ENCODE data around the gene C2orf78. TPM values are rescaled to one million over a fixed set of nuclear protein-coding genes. Genes with fewer than 3 reads are reported as not detected.

The C2orf78 gene
- polyA plus RNA-seq, 4 donors, result not detected

DNA sequence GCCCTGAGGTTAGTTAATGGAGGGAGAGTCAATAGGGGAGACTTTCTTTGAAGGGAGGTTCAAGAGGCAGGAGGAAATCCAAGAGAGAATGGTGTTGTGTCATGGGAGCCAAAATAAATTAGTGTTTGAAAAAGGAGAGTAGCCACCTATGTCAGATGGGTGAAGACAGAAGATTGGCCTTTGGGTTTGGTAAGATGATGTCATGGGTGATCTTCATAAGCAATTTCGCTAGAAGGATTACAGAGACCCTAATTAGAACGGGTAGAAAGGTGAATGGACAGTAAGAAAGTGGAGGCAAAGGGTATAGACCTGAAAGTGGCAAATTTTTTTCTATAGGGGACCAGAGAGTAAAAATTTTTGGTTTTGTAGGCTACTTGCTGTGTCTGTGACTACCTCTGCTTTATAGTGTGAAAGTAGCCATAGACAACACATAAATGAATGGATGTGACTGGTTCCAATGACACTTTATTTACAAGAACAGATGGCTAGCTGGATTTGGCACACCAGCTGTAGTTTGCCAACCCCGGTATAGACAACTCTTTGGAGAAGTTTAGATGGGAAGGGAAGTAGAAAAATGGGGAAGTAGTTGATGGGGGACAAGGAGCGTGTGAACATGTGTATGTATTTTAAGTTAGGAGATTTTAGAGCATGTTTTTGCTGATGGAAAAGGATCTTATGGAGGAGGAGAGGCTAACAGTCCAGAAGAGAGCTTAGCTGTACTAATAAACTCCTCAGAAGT is 54.0 kb downstream of the C2orf78 start:
- DNase-seq (ENCODE audit: low read depth in 4 of 4, low spot score in 3 of 4), result no peak

DNA sequence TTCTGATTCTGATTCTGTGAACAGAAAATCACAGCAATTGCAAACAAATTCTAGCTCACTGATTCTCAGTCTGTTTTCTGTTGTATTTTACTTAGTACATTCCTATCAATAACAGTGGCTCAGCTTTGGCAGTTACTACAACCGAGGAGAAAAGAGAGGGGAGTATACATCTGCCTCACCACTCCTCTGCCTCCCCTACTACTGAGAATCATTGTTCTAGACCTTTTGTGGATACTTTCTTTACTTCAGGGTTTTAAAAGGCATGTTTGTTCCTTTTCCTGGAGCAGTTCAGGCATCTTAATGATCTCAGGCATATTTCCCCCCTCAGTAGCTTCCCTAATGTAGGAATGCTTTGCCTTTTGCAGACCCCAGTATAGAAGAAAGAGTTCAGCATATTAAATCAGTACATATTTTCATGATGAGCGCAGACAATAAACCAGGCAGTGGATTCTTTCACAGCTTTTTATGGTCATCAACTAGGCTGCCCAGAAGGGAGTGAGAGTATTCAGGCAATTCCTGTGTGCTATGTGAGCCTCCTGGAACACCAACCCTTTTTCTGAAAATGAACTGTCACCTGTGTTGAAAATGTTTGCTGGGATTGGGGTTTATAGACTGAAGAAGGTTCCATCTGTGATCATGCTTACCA is 55.0 kb downstream of the C2orf78 start:
- no peak for DNase-seq (ENCODE audit: low read depth in 4 of 4, low spot score in 3 of 4)

DNA sequence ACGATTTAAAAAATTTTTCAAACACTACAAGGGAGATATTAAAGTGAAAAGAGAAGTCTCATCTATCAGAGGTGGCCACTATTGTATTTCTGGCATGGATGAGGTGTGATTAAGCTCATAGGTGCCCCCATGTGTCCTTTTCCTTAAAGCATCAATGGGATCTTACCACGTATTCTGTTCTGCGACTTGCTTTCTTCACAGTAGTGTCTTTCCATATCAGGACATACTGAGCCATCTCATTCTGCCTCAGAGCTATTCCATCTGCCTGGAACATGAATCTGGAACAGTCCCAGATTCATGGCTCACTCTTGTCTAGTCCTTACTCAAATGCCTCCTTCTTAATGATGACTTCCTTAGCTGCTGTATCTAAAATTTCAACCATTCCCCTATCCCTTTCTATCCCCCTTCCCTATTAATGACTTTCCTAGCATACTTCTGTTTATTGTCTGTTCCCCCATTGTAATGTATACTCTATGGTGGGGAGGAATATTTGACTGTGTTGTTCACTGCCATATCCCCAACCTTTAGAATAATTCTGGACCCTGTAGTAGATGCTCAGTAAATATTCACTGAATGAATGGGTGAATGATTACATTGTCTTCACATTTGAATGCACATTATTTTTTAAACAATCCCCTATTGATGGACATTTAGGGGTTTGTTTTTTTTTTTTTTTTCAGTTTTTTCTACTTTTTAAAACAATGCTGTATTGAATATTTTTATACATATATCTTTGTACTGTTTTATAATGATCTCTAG is 55.8 kb downstream of the C2orf78 start:
- DNase-seq (ENCODE audit: low read depth in 4 of 4, low spot score in 3 of 4), result no peak

DNA sequence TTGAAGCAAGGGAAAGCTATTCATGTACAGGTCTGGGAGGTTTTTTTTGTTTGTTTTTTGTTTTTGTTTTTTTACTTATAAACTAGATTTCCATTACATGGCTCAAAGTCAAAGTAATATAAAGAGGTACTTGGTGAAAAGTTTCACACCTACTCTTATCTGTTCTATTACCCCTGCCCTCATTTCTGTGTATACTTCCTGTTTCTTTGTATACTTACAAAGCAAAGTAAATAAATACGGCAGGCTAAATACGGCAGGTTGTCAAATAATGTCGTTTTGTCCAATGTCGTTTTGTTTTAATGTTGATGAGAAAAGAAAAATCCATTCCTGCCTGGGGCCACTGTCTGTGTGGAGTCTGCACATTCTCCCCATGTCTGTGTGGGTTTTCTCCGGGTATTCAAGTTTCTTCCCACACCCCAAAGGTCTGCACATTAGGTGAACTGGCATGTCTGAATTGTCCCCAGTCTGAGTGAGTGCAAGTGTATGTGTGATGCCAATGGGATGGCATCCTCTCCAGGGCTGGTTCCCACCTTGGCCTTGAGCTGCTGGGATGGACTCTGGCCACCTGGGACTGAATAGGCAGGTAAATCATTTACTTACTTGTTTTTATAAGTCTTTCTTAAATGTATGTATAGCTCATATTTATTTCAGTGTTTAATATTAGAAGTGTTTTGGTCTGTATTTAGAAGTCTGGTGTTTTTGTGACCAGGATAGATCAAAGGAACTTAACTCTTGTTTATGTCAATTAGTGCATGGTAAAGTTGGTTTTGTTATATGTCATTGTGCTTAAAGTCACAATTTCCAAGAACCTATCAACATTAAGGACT is 58.1 kb downstream of the C2orf78 start:
- DNase-seq (ENCODE audit: low read depth in 4 of 4, low spot score in 3 of 4), result no peak

DNA sequence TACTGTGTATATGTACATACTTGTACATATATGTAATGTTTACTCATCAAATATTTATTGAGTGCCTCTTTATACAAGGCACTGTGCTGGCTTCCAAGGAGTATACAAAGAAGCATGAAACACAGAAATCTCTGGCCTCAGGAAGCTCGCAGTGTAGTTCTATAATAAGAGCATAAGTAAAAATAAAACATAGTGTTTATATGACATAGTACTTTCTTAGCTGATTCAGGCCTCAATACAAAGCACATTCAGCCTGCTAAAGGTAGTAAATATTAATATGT is 58.7 kb downstream of the C2orf78 start:
- no peak for DNase-seq (ENCODE audit: low read depth in 4 of 4, low spot score in 3 of 4)

DNA sequence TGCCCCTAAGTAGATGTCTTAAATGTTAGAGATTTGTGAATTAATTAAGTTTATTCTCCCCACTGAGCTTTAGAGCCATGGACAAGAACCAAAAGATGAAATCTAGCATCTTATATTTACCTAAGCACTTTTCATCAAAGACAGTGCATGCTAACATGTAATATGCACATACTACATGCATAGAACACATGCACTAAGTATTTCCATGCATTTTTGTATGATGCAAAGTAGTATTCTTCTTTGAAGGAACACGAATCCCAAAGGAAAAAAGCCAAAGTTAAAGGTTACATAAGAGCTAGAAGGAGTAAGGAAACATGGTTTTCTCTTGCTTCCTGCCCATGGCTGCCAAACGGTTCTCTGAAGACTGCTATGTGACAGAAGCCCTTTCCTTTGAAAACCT is 60.1 kb downstream of the C2orf78 start:
- no peak for DNase-seq (ENCODE audit: low read depth in 4 of 4, low spot score in 3 of 4)

DNA sequence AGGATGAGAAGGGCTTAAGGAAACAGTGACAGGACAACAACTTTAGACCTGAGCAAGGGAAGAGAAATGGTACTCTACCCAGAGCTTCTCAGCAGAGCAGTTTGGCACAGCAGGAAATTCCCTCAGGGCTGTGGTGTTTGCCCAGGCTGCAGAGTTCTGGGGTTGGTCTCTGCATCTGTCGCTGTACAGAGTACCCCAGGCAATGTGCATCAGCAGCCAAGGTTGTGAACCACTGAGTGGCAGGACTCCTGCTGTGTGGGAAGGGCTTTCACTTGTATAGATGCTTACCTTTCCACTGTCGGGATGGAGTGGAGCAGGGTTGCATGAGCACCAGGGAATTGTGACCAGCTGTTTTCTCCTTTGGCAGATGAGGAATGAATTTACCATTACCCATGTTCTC is 66.0 kb downstream of the C2orf78 start:
- no peak for DNase-seq (ENCODE audit: low read depth in 4 of 4, low spot score in 3 of 4)

DNA sequence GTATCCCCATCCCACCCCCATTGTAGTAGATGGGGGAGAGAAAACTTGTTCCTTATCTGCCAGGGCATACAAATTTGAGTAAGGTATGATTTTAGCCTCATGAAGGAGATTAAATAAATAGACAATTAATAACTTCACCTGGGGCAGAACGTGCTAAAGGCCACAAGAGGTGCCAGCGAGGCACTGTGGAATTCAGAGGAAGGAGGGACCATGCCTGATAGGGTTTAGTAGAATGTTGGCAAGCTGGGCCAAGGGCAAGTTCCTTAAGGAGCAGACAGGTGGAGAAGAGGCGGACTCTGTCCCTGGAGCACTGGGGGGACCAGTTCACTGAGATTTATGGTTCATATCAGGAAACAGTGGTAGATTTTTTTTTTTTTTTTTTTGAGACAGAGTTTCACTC is 67.3 kb downstream of the C2orf78 start:
- no peak for DNase-seq (ENCODE audit: low read depth in 4 of 4, low spot score in 3 of 4)

DNA sequence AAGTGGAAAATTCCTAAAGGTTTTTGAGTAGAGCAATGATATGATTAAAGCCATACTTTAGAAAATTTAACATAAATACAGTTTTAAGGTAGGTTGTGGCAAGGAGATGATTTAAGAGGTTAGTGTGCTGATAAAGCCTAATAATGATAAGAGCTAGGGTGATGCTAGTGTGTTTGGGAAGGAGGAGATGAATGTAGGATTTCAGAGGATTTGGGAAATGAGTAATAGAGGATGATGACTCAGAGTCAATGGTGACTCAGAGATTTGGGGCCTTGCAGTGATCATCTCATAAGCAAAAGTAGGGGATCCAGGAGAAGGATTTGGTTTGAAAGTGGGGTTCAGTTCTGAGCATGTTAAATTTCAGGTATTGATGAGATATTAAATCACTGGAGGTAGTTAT is 68.0 kb downstream of the C2orf78 start:
- no peak for DNase-seq (ENCODE audit: low read depth in 4 of 4, low spot score in 3 of 4)

DNA sequence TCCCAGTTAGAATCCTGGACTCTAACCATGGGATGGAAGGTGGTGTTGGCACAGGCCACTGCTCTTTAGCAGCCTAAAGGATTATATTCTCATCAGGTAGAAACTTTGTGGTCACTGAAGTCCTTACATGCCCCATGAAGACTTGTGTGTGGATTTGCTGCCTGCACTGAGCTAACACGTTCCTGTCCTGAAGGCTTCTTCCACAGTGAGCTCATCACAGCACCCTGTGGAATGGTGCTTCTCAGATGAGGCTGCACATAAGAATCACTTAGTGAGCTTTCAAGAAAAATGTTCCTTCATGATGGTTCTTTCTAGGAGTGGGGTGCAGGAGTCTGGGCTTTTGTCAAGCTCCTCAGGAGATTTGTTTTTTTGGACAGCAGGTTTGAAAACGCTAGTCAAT is 71.5 kb downstream of the C2orf78 start:
- no peak for DNase-seq (ENCODE audit: low read depth in 4 of 4, low spot score in 3 of 4)

DNA sequence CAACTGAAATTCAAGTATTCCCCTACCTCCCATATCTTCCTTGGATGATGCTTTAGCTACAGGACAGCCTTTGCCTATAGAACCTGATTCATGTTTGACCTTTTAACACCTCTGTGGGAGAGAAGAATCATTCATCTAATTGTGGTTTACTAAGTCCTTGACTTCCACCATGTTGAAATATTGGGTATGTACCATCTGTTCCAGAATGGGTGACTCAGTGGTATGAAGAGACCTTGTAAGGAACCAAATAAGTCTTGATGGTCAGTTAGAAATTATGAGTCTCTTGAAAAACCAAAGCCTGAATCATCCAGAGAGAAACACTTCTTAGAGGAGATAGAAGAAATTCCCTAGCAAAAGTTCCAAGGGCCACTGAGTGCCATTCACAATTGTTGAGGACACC is 72.2 kb downstream of the C2orf78 start:
- DNase-seq (ENCODE audit: low read depth in 4 of 4, low spot score in 3 of 4), result no peak

DNA sequence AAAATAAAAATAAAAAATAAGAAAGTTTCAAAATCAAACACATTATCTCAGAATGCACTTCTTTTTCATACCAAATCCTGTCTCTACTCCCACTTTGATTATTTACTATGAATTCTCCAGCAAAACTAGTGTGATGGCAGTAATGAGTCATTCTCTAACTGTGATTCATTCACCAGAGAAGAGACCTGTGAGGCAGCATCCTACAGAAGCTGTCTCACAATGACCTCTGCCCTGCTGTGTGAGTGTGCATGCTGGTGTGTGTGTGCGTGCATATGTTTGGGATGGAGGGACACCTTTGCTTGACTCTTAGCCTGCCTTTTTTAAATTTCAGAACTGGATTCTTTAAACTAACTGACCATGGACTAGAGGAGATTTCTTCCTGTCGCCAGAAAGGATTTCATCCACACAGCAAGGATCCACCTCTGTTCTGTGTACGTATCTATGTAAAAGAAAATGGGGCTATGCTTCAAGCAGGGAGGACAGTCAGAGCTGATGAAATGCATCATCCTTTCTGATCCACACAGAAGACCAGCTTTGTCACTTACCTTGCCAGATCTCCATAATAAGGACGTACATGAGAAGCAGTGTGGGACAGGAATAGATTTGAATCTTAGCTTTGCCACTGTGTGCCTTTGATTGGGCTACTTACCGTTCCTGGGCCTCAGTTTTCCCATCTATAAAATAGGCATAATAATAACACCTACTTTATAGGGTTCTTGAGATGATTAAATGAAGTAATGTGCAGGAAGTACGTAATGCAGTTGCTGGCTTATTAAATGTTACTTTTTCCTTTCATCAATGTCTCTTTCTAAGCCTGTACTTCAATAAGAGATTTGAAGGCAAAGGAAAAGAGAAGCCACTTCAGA is 76.0 kb downstream of the C2orf78 start:
- DNase-seq (ENCODE audit: low read depth in 4 of 4, low spot score in 3 of 4), result no peak

DNA sequence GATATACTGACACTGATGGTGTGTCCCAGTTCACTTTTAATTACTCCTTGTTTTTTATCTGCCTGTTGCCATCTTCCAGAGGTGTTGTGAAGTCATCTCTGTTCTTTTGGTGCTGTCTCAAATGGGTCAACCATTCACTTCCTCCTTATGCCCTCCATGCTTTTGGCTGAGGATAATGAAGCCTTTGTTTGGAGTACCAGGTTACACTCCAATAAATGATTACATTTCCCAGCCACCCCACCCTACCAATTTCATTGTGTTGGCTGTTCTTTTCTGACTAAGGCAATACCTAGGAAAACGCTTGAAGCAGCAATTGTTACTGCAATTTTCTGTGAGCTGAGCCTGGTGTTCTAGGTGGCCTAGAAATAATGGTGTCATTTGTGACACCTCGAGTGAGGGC is 79.0 kb downstream of the C2orf78 start:
- no peak for DNase-seq (ENCODE audit: low read depth in 4 of 4, low spot score in 3 of 4)

Other genes with a start within 250 kb of the C2orf78 start
- gene NAT8, start 141.8 kb upstream of the C2orf78 start, polyA plus RNA-seq (ENCODE audit: insufficient read length in 4 of 4), result 10 to 100 TPM in 3 of 4 donors, under 1 TPM in 1; 0.89 to 23.5 (median 20.7) TPM
- gene TPRKB, start 46.8 kb upstream of the C2orf78 start, polyA plus RNA-seq (ENCODE audit: insufficient read length in 4 of 4), result 10 to 100 TPM; 57.1 to 84.4 (median 70.8) TPM
- gene DUSP11, start 4.1 kb upstream of the C2orf78 start, polyA plus RNA-seq (ENCODE audit: insufficient read length in 4 of 4), result 10 to 100 TPM; 30.2 to 39.0 (median 36.6) TPM
- 10 to 100 TPM; 53.2 to 67.7 (median 58.4) TPM for gene STAMBP, start 44.8 kb downstream of the C2orf78 start, polyA plus RNA-seq (ENCODE audit: insufficient read length in 4 of 4)
- gene ACTG2, start 108.8 kb downstream of the C2orf78 start, polyA plus RNA-seq (ENCODE audit: insufficient read length in 4 of 4), result 1 to 10 TPM in 3 of 4 donors, under 1 TPM in 1; 0.64 to 2.3 (median 1.7) TPM
- gene DGUOK, start 142.7 kb downstream of the C2orf78 start, polyA plus RNA-seq (ENCODE audit: insufficient read length in 4 of 4), result 10 to 100 TPM; 65.3 to 67.3 (median 66.6) TPM
- 10 to 100 TPM; 14.1 to 24.9 (median 22.8) TPM for gene TET3, start 200.7 kb downstream of the C2orf78 start, polyA plus RNA-seq (ENCODE audit: insufficient read length in 4 of 4)

Measured in left renal pelvis (tissue), 4 donors.